ENCODE data around the gene EFNA3.

Gene EFNA3, protein sequence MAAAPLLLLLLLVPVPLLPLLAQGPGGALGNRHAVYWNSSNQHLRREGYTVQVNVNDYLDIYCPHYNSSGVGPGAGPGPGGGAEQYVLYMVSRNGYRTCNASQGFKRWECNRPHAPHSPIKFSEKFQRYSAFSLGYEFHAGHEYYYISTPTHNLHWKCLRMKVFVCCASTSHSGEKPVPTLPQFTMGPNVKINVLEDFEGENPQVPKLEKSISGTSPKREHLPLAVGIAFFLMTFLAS

DNA sequence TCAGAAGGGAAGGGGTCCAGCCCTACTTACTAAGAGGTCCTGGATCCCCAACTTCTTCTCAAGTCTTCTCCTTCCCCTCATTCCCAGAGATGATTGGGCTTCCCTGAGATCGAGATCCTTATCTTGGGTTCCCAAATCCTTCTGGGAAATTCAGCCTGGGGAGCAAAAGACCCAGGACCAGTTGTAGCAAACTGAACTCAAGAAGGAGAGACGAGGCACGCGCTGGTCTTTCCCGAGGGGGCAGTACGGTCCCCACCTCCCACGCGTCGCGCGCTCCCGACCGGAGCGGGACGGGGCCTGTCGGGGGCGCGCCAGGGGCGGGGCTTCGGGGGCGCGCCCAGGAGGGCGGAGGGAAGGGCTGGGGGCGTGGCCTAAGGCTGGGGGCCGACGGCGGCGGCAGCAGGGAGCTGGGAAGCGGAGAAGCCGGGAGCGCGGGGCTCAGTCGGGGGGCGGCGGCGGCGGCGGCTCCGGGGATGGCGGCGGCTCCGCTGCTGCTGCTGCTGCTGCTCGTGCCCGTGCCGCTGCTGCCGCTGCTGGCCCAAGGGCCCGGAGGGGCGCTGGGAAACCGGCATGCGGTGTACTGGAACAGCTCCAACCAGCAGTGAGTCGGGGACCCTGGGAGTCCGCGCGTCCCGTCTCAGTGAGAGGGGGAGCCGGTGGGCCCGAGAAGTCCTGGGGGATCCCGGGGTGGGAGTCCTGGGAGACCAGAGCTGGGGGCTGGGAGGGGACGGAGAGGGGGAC, at the start of gene EFNA3:
Gene EFNA3, plus strand, starts transcription at position 369 of the 741 bp plus-strand sequence. Its CDS starts 105 bp downstream, at position 474.
- DNase-seq, result peak; percentile 61

DNA sequence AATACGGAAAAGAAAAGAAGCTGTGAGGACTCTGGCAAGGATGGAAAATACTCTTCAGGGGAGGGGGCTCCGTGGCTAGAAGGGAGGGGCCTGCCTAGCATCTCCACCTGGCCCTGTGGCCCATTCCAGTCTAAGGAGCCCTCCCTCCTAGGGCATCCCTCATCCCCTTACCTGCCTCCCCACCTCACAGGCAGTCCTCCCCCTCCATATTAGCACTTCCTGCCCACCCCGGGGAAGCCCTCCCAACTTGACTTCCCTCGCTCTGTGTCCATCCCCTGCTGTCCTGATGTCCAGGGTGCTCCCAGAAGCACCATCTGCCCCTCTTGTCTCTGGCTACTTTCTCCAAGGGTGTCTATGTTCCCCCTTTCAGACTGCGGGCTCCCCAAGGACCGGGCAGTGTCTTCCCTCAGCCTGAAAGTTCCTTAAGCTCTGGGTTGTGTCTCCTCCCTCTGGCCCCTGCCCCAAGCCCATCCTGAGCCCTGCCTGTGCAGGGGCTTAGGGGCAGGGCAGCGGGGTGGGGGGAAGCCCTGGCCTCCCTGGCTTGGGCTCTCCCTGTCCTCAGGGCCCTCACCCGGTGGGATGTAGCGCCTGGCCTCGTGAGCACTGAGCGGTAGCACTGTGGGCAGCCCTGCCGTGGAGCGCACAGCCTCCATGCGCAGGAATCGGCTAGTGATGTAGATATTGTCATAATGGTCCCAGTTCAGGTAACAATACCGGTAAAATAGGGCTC, 49.0 kb upstream of the EFNA3 start:
- DNase-seq, result no peak

DNA sequence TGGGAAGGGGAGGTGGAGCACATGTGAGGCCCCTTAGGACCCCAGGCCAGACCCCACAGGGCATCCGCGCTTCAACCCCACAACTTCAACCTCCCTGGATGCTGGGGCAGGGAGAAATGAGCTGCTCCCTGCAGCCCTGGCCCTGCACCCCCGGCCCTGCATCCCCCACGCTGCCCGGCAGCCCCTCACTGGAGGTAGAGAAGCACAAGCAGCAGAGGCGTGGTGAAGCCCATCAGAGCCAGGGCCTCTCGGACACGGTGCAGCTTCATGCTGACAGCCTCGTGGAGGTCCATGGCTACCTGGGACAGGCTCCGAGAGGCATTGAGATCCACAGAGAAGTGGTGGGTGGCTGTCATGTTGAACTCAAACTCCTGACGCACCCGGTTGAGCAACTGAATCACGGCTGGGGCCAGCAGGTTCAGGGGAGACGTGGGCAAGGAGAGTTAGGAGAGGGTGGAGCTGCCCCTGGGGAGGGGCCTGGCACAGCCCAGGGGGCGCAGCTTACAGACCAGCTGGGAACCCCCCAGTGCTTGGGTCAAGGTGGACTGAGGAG, 48.3 kb upstream of the EFNA3 start:
- DNase-seq, result no peak

DNA sequence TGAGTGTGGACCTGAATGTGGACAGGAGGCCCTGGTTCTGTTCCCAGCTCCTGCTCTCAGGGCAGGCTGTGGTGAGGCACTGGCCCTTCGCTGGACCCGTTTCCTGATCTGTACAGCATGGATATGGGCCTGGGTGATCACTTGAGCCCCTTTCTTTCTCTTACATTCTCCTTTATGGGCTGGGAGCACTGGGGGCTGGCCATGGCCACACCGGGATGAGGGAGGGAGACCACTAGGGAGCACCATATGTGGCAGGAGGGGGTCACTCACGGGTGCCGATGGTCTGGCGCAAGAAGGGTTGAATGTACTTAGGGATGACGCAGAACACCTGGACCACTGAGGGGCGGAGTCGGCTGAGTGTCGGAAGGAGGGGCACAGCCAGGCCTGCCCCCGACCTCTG, 47.7 kb upstream of the EFNA3 start:
- no peak for DNase-seq

DNA sequence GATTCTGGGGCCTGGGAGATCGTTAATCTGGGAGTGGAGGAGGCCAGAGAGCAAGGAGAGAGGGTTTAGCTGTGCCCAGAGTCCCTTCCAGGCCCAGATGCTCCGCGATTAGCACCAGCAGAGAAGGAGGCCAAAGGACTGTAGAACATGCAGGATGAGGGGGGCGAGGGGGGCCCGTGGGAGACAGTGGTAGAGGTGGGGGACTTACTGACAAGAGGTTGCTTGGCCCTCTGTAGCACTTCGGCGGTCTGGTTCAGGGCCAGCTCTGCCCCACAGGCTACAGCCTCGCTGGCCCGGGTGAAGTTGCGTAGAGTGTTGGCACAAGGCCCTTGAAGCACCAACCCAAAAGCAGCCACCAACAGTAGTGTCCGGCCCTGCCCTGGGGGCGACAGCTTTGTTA, 45.8 kb upstream of the EFNA3 start:
- DNase-seq, result no peak

DNA sequence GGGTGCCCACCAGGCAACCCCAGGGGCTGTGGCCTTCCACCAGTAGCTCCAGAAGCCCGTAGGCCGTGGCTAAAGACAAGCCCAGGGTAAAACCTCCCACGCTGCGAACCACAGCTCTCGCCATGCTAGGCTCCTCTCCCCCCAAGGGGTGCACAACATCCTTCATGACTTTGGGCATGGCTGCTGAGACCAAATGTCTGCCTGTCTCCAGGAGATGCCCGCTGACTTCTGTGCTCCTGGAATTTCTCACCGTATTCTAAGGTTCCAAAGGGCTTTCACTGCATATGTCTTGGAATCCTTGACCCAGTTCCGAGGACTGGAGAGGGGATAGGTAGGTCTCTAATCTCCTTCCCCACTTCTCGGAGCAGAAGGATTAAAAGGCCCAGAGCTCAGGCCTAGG, 45.1 kb upstream of the EFNA3 start, which contains the start of the genes DCST1 and DCST2:
Gene DCST1, plus strand, starts transcription at position 301 of the 400 bp plus-strand sequence. CDS start 213 bp downstream, outside the sequence.
Gene DCST2, minus strand, starts transcription at position 258 of the 400 bp plus-strand sequence. Its CDS starts 80 bp downstream, at position 178.
- DNase-seq, result no peak

DNA sequence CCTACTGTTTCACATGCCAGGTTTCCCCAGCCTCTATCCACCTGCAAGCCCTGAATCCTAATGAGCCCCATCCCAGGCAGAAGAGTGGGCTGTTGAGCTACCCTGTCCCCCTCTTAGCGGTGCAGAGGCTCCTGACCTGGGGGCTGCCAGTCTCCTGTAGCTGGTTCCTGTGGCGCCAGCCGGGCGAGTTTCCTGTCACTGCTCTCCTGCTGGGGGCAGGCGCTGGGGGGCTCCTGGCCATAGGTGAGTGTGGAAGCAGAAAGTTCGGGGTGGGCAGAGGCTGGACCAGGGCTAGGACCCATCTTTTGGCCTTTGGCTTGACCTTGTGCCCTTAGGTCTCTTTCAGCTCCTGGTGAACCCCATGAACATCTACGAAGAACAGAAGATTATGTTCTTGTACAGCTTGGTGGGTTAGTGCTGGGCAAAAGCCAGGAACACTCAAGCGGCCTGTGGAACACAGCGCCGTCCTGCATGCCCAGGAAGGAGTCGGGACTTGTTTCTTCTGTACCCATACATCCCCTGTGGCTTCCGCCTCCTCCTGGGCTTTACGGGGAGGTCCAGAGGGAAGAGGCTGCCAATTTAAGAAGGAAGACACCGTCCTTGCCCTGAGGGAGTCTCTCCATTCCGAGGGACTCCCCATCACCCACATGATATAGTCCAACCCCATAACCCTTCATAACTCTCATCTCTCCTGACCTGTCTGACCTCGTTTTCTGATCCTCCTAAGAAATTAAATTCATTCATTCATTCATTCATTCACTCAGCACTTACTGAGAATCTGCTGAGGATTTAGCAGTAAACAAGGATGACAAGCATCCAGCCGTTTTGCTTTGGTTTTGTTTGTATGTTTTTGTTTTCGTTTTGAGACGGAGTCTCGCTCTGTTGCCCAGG, 44.1 kb upstream of the EFNA3 start:
- DNase-seq, result no peak

DNA sequence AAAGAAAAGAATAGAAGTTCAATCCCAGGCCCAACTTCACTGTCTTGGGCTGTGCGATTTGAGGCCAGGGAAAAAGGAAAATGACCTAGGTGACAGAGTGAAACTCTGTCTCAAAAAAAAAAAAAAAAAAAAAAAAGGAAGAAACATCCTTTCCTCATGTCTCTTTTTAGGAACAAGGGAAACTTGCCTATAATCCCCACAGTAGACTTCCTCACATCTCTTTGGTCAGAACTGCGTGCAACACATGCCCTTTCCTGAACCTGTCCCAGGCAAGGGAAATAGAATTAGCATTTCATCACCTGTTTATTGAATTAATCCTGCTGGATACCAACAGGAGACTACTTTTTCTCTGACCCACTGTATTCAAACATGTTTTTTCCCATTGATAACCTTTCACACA, 42.7 kb upstream of the EFNA3 start:
- no peak for DNase-seq

DNA sequence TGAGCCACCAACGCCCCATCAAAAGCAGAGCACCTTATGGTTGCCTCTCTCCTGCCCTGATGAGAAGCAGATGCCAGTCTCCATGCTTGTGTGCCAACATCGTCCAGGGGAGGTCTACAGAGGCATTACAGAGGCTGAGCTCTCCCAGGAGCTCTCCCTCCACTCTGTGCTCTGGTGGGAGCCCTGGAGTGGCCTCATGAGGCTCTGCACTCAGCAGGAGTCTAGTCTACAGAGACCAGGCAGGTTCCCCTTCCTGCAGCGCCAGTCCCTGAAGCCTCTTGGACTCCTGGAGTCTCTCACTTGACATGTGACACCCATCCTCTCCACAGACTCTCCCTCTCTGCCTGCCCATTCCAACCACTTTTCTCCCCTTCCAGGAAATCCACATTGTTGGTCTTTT, 41.6 kb upstream of the EFNA3 start:
- no peak for DNase-seq

DNA sequence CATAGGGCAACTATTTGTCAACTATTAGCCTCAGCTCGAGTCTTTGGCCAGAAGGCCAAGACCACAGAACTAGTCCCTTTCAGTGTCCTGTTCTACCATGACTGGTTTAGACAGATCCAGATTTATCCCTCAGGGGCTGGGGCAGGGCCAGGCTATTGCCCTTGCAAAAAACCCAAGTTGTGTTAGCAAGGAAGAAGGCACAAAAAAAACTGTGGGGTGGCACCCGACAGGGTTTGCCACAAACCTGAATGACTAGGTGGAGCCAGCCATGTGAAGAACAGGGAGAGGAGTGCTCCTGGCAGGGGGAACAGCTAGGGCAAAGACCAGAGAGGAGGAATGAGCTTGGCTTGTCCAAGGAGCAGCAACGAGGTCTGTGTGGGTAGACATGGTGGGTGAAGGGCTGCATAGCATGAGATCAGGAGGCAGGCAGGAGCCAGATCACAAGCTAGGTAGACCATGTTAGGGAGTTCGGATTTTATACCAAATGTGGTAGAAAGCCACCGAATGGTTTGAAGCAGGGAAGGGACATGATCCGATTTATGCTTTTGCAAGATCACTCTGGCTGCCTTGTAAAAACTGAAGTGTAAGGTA, 40.7 kb upstream of the EFNA3 start:
- DNase-seq, result no peak

DNA sequence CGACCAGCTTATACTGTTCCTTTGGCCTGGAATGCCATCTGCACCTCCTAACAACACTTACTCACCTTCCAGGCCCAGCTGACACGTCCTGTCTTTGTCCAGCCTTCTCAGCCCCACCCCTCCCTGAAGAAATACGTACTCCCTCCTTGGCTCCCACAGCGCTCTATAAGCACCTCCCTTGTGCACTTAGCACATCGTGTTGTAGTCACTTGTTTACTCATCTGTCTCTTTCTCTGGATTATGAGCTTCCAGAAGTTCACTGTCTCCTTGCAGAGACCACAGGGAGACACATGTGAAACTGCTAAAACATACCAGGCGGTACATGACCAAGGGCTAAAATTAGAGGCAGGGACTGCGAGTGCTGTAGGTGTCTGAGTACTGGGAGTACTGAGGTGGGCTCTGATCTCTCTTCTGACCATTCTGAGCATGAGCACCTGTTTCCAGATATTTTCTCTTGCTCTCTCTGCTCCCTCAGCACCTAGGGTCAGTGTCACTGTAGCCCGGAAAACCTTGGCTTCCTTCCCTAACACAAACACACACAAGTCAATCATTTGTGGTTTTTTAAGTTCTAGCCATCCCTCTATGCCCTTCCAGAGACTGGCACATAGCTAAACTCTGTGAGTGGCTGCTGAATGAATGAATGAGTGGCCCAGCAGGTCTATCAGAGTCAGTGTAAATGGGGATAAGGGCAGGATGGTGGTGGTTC, 39.9 kb upstream of the EFNA3 start:
- no peak for DNase-seq

DNA sequence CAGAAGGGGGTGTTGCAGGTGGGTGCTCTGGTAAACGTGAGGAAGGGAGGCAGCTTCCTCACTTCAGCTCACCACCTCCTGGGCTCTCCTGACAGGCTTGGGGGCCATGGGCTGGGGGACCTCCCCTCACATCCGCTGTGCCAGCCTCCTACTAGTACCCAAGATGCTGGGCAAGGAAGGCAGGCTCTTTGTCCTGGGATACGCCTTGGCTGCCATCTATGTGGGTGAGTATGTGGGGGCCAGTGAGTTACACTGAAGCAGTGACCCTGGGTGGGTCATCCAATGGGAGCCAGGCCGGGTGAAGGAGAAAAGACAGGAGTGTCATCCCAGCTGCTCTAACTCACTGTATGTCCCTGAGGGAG, 39.3 kb upstream of the EFNA3 start:
- no peak for DNase-seq

DNA sequence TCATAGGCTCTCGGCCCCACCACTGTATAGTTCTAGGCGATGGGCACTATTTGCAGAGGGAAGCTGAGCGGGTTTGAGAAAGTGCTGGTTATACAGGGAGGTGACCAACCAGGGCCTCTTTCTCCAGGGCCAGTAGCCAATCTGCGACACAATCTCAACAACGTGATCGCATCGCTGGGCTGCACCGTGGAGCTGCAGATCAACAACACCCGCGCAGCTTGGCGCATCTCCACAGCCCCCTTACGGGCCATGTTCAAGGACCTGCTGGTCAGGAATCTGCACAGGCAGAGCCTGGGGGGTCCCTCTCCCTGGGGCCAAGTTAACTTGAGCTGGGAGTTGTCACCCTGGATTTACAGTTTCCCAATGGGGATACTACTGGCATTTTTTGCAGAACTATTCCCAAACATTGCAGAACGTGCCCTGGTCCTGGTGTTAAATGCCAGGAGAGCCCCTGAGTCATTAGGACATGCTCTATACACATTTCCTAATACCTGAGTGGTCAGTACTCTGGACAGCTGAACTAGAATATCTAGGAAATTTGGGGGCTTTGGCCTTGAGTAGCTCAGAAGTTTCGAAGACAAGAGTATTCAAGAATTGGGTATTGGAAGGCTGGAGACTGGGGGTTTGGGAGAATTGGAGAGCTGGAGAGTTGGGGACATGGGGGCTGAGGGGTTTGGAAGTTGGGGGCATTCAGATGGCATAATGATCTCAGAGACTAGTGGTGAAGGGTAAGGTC, 38.1 kb upstream of the EFNA3 start:
- no peak for DNase-seq

DNA sequence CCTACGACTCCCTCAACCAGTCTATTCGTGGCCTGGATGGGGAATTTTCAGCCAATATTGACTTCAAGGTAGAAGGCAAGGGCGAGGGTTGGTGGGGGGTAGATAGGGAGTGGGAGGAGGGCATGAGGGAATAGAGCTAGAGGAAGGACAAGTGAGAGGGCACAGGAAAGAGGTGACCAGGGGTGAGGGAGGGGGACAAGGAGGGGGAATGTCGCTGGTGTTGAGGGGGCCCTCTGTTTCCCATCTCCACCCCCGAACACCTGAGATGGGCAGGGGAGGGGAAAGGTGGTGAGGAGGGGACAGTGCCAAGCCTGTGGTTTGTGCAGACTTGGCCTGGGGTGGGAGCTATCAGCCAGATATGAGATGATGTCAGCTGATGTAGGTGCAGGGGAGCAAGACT, 35.8 kb upstream of the EFNA3 start:
- DNase-seq, result no peak

DNA sequence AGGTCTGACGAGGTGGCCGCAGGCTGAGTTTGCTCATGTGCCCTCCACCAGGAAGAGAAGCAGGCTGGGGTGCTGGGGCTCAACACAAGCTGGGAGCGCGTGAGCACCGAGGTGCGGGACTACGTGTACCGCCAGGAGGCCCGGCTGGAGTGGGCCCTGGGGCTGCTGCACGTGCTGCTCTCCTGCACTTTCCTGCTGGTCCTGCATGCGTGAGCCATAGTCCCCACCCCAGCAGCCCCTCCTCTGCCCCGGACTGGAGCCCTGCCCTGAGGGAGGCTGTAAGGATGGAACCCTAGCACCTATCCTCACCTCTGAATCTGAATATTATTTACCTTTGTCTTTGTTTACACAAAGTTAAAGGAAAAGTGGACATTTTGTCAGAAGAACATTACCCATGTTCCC, 35.3 kb upstream of the EFNA3 start:
- no peak for DNase-seq

DNA sequence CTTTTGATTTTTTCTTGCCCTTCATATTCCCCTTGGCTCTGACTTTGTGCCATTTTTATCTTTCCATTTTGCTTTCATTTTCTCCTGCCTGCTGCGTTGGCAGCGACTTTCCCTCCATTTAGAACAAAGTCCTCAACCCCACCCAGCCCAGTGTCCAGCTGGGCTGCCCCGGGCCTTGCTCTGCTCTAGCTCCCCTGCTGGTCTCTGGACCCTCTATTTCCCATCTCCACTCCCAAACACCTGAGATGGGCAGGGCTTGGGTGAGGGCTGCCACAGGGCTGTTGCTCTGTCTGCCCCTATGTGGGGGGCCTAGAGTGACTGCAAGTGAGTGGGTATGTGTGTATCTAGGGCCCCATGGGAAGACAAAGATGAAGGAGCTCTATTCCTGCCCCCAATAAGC, 34.8 kb upstream of the EFNA3 start:
- DNase-seq, result no peak

DNA sequence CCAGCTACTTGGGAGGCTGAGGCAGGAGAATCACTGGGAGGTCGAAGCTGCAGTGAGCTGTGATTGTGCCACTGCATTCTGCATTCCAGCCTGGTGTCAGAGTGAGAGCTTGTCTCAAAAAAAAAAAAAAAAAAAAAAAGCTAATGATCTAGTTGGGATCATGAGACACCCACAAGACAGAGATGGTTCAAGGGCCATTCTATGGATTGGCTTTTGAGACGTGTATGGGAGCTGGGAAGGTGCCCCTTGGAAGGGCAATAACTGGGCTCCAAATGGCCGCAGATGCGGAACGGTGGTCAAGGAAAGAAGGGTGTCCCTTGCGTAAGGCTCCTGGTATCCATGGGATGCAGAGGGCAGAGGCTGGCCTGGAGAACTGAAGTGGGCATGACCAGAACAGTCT, 34.3 kb upstream of the EFNA3 start:
- DNase-seq, result no peak

DNA sequence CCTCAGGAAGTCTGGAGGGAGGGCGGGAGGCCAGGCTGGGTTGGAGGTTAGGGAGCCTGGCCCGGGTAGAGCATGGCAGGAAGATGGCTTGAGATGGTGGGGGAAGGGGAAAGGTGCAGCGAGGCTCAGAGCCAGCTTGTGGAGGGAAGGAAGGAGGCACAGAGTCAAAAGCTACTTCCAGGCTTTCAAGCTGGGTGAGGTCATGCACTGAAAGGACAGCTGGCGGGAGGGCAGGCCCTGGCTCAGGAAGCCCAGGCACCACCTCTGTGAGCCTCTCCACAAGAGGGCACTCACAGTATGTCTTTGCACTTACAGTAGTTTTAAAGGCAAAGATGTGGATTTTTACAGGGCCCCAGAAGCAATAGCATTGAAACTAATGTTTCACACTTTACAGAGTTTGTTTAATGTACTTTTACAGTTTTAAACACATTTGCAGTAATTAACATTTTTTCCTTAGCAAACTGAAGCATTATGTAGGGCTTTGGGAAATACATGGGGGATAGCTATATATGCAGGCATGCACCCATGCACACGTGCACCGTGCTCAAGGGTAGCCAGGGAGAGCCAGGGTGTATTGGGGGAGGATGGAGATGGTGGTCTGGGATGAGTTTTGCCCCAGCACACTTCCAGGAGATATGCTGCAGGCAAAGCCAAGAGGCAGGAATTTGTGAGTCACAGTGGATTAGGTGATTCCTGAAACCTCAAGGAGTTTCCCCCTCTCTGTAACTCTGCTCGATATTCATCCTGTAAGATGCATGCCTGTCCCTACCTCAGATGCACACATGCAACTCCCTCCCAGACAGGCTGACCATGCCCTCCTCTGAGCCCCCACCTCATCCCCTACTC, 33.6 kb upstream of the EFNA3 start:
- peak; percentile 60 for DNase-seq

DNA sequence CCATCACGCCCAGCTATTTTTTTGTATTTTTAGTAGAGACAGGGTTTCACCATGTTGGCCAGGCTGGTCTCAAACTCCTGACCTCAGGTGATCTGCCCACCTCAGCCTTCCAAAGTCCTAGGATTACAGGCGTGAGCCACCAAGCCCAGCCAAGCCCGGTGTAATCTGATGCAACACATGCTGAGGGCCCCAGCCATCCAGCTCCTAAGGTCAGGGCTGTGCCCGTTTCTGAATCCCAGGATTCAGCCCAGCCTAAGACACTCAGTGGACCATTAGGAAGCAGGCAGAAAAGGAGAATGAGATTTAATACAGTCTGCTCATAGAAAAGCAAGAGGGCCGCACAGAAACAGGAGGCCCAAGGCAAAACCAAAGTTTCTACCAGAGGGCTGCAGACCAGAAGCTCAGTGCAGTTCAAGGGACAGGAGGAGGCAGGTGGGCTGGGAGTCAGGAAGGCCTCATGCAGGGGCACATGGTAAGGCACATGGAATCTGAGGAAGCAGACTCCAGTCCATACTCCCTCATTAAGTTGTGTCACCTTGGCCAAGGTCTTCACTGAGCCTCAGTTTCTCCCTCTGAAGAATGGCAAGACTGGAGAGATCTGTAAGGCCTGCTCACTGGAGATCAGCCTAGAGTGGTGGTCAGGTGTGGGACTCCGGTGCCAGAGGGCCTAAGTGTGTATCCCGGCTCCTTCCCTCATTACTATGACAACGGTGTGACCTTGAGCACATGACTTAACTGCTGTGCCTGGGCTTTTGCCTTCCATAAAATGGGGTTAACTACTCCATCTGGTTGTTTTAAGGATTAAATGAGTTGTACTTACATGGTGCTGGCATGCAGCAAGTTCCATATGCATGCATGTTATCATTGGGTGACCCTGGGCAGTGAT, 29.9 kb upstream of the EFNA3 start:
- DNase-seq, result no peak

Measured in activated naive CD4-positive, alpha-beta T cell treated with anti-CD3 and anti-CD28 coated beads, Interleukin-2, amount 50 U/mL, for 16 hours (primary cell).